GM18519 (cell line): ENCODE measurements around the gene ATG13.

Experiments used
- ATAC-seq: cut with Tn5 transposase; IDR thresholded peaks from one replicate; pipeline ENCODE4 v1.9.1; 2021; ENCODE audit warnings: mild to moderate bottlenecking, moderate library complexity; ENCODE audit not compliant: unreplicated experiment, low FRiP score

Gene ATG13

GRCh38 chr11:46674463-46675287 lies 57.3 kb downstream of the ATG13 start:
- ATAC-seq: no peak

- ATAC-seq: no peak
These were observed 58.0 kb downstream of the ATG13 start for GRCh38 chr11:46675288-46675851.

- no peak for ATAC-seq
These were observed 58.6 kb downstream of the ATG13 start for GRCh38 chr11:46675949-46676348.

- ATAC-seq: no peak
These were observed 59.2 kb downstream of the ATG13 start for GRCh38 chr11:46676436-46677158.

- no peak for ATAC-seq
These were observed 59.8 kb downstream of the ATG13 start for GRCh38 chr11:46677169-46677568.

- ATAC-seq: no peak
These were observed 60.8 kb downstream of the ATG13 start for GRCh38 chr11:46677991-46678740.

- ATAC-seq: no peak
These were observed 61.4 kb downstream of the ATG13 start for GRCh38 chr11:46678741-46679130.

GRCh38 chr11:46679241-46680163 lies 62.1 kb downstream of the ATG13 start:
- no peak for ATAC-seq

- no peak for ATAC-seq
These were observed 62.9 kb downstream of the ATG13 start for GRCh38 chr11:46680164-46680760.

- ATAC-seq: no peak
These were observed 63.5 kb downstream of the ATG13 start for GRCh38 chr11:46680815-46681214.

GRCh38 chr11:46681814-46682213 lies 64.5 kb downstream of the ATG13 start:
- no peak for ATAC-seq

- no peak for ATAC-seq
These were observed 65.7 kb downstream of the ATG13 start for GRCh38 chr11:46682773-46683752.

- no peak for ATAC-seq
These were observed 67.0 kb downstream of the ATG13 start for GRCh38 chr11:46684367-46684766.

GRCh38 chr11:46686886-46687795 lies 69.8 kb downstream of the ATG13 start:
- ATAC-seq: no peak

- ATAC-seq: no peak
These were observed 73.3 kb downstream of the ATG13 start for GRCh38 chr11:46690702-46691101.

GRCh38 chr11:46692450-46692849 lies 75.1 kb downstream of the ATG13 start:
- ATAC-seq: no peak

GRCh38 chr11:46693597-46694012 lies 76.3 kb downstream of the ATG13 start:
- ATAC-seq: no peak
